Neuronal stem cell (in vitro differentiated cells): ENCODE measurements around the gene CLN6.
A peak's percentile ranks its signal among the peaks of the same experiment; 100 is the strongest.

Experiments
- DNase-seq: peaks from one replicate; pipeline ENCODE4 v3.0.0-alpha.2; 2013; ENCODE audit warnings: low spot score
- H2AFZ ChIP-seq: one replicate; pipeline ENCODE4 v1.6.1; 2013; ENCODE audit warnings: mild to moderate bottlenecking, low read length, inconsistent platforms
- H2AK5ac ChIP-seq: 2 replicates; pipeline ENCODE4 v1.6.1; 2013; ENCODE audit warnings: low read depth, mild to moderate bottlenecking, inconsistent platforms, low read length, moderate library complexity, mixed read lengths
- H2BK120ac ChIP-seq: 2 replicates; pipeline ENCODE4 v1.6.1; 2013; ENCODE audit warnings: low read depth, mild to moderate bottlenecking, inconsistent platforms, low read length, moderate library complexity, mixed read lengths
- H2BK12ac ChIP-seq: one replicate; pipeline ENCODE4 v1.6.1; 2013; ENCODE audit warnings: low read length, inconsistent platforms
- H2BK15ac ChIP-seq: 2 replicates; pipeline ENCODE4 v1.6.1; 2013; ENCODE audit warnings: mild to moderate bottlenecking, low read length, inconsistent platforms, mixed read lengths
- H2BK5ac ChIP-seq: one replicate; pipeline ENCODE4 v1.6.1; 2013; ENCODE audit warnings: inconsistent platforms, mild to moderate bottlenecking, low read length, moderate library complexity
- H3K14ac ChIP-seq: one replicate; pipeline ENCODE4 v1.6.1; 2013; ENCODE audit warnings: low read length, inconsistent platforms
- H3K18ac ChIP-seq: 2 replicates; pipeline ENCODE4 v1.6.1; 2013; ENCODE audit warnings: low read length, inconsistent platforms
- H3K23ac ChIP-seq: 2 replicates; pipeline ENCODE4 v1.6.1; 2013; ENCODE audit warnings: low read depth, mild to moderate bottlenecking, mixed read lengths, low read length, inconsistent platforms; ENCODE audit not compliant: poor library complexity
- H3K27ac ChIP-seq: replicated peaks from 3 replicates; pipeline ENCODE4 v1.5.1; 2013; ENCODE audit warnings: low read length, inconsistent platforms
- H3K27me3 ChIP-seq, 3 experiments: 2 replicates each; pipeline ENCODE4 v1.6.1; 2013; ENCODE audit warnings: low read length in 3 of 3, mild to moderate bottlenecking in 2 of 3, inconsistent platforms in 1 of 3, low read depth in 1 of 3, mixed read lengths in 1 of 3, moderate library complexity in 1 of 3; ENCODE audit not compliant: control insufficient read depth in 3 of 3, insufficient read depth in 3 of 3
- H3K36me3 ChIP-seq, 2 donors: replicated peaks in 1 of 2; 2 replicates each; pipeline ENCODE4 v1.6.1; 2013; ENCODE audit warnings: low read length in 2 of 2; ENCODE audit not compliant: control insufficient read depth in 2 of 2, insufficient read depth in 2 of 2
- H3K4ac ChIP-seq: 2 replicates; pipeline ENCODE4 v1.6.1; 2013; ENCODE audit warnings: inconsistent platforms, mild to moderate bottlenecking, low read length, moderate library complexity
- H3K4me1 ChIP-seq, 2 donors: 1 replicate in 1 of 2; 2 replicates in 1 of 2; pipeline ENCODE4 v1.6.1; 2013; ENCODE audit warnings: low read length in 2 of 2, low read depth in 1 of 2; ENCODE audit not compliant: control insufficient read depth in 2 of 2, insufficient read depth in 1 of 2
- H3K4me2 ChIP-seq: one replicate; pipeline ENCODE4 v1.6.1; 2013; ENCODE audit warnings: mild to moderate bottlenecking, low read length, inconsistent platforms; ENCODE audit not compliant: insufficient read depth, poor library complexity, severe bottlenecking
- H3K4me3 ChIP-seq, 2 donors: 2 replicates each; pipeline ENCODE4 v1.5.1; 2013; ENCODE audit warnings: low read length in 2 of 2, mild to moderate bottlenecking in 2 of 2, inconsistent platforms in 1 of 2, moderate library complexity in 1 of 2
- H3K79me1 ChIP-seq: one replicate; pipeline ENCODE4 v1.6.1; 2013; ENCODE audit warnings: low read depth, mild to moderate bottlenecking, inconsistent platforms, low read length, moderate library complexity
- H3K9ac ChIP-seq: one replicate; pipeline ENCODE4 v1.6.1; 2013; ENCODE audit warnings: mild to moderate bottlenecking, low read depth, low read length, inconsistent platforms; ENCODE audit not compliant: poor library complexity
- H3K9me3 ChIP-seq, 2 donors: replicated peaks in 1 of 2; 2 replicates each; pipeline versions ENCODE3 to v1.6.1; 2013; ENCODE audit warnings: low read length in 2 of 2, mild to moderate bottlenecking in 2 of 2, inconsistent platforms in 1 of 2, low read depth in 1 of 2, mixed read lengths in 1 of 2, moderate library complexity in 1 of 2; ENCODE audit not compliant: control insufficient read depth in 2 of 2, insufficient read depth in 1 of 2
- H4K8ac ChIP-seq: one replicate; pipeline ENCODE4 v1.6.1; 2013; ENCODE audit warnings: low read depth, mild to moderate bottlenecking, inconsistent platforms, low read length, moderate library complexity
- H4K91ac ChIP-seq: one replicate; pipeline ENCODE4 v1.6.1; 2013; ENCODE audit warnings: low read length, low read depth, mild to moderate bottlenecking, inconsistent platforms; ENCODE audit not compliant: poor library complexity
- WGBS, 2 donors: extraction: QIAGEN DNeasy Blood & Tissue Kit; methylation state at CpG; one replicate each; pipeline ENCODE4 v1.1.7; 2013; ENCODE audit warnings: missing lambda C conversion rate in 2 of 2, mixed read lengths in 1 of 2; ENCODE audit not compliant: insufficient read length in 2 of 2, insufficient replicate concordance in 1 of 2; ENCODE audit errors: extremely low coverage in 2 of 2; 5-methylcytosine and 5-hydroxymethylcytosine counted together

The CLN6 gene

DNA sequence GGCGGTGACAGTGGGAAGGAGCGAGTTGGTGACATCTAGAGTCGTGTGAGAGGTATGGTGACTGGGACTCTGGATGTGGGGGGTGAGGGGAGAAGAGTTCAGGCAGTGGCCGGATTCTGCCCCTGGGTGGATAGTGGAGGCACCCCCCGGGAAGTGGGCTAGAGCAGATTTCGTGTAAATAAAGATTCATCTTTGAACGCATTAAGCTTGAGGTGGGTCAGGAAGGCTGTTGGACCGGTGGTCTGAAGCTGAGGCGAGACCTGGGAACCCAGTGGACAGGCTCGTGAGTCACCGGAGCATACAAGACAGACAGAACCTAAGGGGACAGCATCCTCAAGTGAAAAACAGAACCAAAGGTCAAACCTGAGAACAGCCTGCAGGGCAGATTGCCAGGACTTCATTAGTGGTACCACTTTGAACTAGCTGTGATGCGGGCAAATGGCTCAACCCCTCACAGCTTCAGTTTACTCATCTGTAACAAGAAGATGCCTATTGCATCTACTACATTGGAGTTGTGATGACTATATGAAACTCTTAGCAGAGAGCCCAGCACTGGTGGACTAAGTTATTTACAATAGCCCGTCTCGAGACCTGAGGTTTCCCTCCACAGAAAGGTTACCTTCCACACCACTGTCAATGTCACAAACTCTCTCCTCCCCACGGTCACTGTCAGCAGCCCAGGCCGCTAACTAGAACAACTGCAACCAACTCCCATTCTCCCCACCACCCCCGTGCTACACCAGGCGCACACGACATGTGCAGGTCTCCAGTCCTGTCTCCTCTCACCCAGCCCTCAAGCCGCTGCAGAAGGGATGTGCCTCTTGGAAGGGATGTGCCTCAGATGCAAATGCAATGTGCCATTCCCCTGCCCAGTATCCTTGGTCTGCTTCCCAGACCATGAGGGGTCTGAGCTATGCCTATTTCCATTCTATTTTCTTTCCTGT is 901 bp upstream of the CLN6 start:
- peak overlapping the region; percentile 80 to 83 for H3K4me3 ChIP-seq
- H3K9ac ChIP-seq, result peak overlapping the region; percentile 91
- no peak overlapping the region for H2BK12ac ChIP-seq
- DNase-seq, result no peak
- H3K79me1 ChIP-seq, result peaks cover 9% of the 10 kb centered on the region
- H3K27ac ChIP-seq, result no peak overlapping the region
- no peak overlapping the region for H4K8ac ChIP-seq
- H3K4me2 ChIP-seq, result peak overlapping the region; percentile 98
- H3K9me3 ChIP-seq, result no peaks in the 10 kb centered on the region
- H3K36me3 ChIP-seq, result peaks cover 0 to 8% of the 10 kb centered on the region in 2 donors
- peak overlapping the region; percentile 75 for H3K23ac ChIP-seq
- peak overlapping the region; percentile 93 for H2AFZ ChIP-seq
- H3K4me1 ChIP-seq, result peaks cover 17% of the 10 kb centered on the region in 2 donors
- H3K14ac ChIP-seq, result peak overlapping the region; percentile 96
- H4K91ac ChIP-seq, result no peak overlapping the region
- H2BK120ac ChIP-seq, result no peak overlapping the region
- peak overlapping the region; percentile 37 for H2AK5ac ChIP-seq
- no CpG with 5 or more reads among the region's 20 CpGs for WGBS, 2 donors
- H3K27me3 ChIP-seq, result no peaks in the 10 kb centered on the region
- H3K18ac ChIP-seq, result peak overlapping the region; percentile 99
- H2BK15ac ChIP-seq, result peak overlapping the region; percentile 88
- peak overlapping the region; percentile 76 for H2BK5ac ChIP-seq
- no peak overlapping the region for H3K4ac ChIP-seq

- no CpG with 5 or more reads among the region's 39 CpGs for WGBS, 2 donors
- peak overlapping the region; percentile 33 for H2BK15ac ChIP-seq
- H3K23ac ChIP-seq, result peak overlapping the region; percentile 75
- peaks cover 17% of the 10 kb centered on the region in 2 donors for H3K4me1 ChIP-seq
- peak overlapping the region; percentile 30 for H2AK5ac ChIP-seq
- no peak overlapping the region for H2BK120ac ChIP-seq
- H3K36me3 ChIP-seq, result peaks cover 0 to 12% of the 10 kb centered on the region in 2 donors
- peaks cover 9% of the 10 kb centered on the region for H3K79me1 ChIP-seq
- H2BK5ac ChIP-seq, result peak overlapping the region; percentile 76
- H3K27ac ChIP-seq, result no peak overlapping the region
- no peaks in the 10 kb centered on the region for H3K27me3 ChIP-seq
- peak overlapping the region; percentile 95 for H3K9ac ChIP-seq
- no peak overlapping the region for H4K8ac ChIP-seq
- peak overlapping the region; percentile 96 for H3K18ac ChIP-seq
- H4K91ac ChIP-seq, result no peak overlapping the region
- peak overlapping the region; percentile 98 for H3K4me2 ChIP-seq
- H3K4me3 ChIP-seq, result peak overlapping the region; percentile 83 to 86
- peak overlapping the region; percentile 93 for H2AFZ ChIP-seq
- H2BK12ac ChIP-seq, result no peak overlapping the region
- peak overlapping the region; percentile 1 for H3K14ac ChIP-seq
- peaks cover 0 to 3% of the 10 kb centered on the region in 2 donors for H3K9me3 ChIP-seq
- no peak for DNase-seq
- H3K4ac ChIP-seq, result no peak overlapping the region
These were observed 550 bp downstream of the CLN6 start for GRCh38 chr15:68228971-68229385.

- Histone ChIP-seq H2AFZ (peak overlapping the region; percentile 93), H3K4me2 (peak overlapping the region; percentile 98), H3K9me3 (peaks cover 2 to 7% of the 10 kb centered on the region in 2 donors), H2BK5ac (no peak overlapping the region), H4K8ac (no peak overlapping the region), H2BK120ac (no peak overlapping the region), H3K36me3 (peaks cover 0 to 15% of the 10 kb centered on the region in 2 donors), H2BK15ac (peak overlapping the region; percentile 33), H2BK12ac (no peak overlapping the region), H3K14ac (no peak overlapping the region), H4K91ac (no peak overlapping the region), H2AK5ac (peak overlapping the region; percentile 30), H3K27ac (no peak overlapping the region), H3K27me3 (no peaks in the 10 kb centered on the region), H3K9ac (peak overlapping the region; percentile 33), H3K4ac (no peak overlapping the region), H3K18ac (peak overlapping the region; percentile 96), H3K4me3 (peak overlapping the region; percentile 83 to 86), H3K23ac (no peak overlapping the region), H3K4me1 (peaks cover 16 to 17% of the 10 kb centered on the region in 2 donors), H3K79me1 (peaks cover 10% of the 10 kb centered on the region)
- DNase-seq, result no peak
- no CpG with 5 or more reads among the region's 25 CpGs for WGBS, 2 donors
These were observed 1.2 kb downstream of the CLN6 start for GRCh38 chr15:68228143-68228970.
